GM23338 (cell line): Measurements from ENCODE around the gene S100P. TPM values are rescaled to one million over a fixed set of nuclear protein-coding genes. Genes with fewer than 3 reads are reported as not detected.
A peak's percentile ranks its signal among the peaks of the same experiment; 100 is the strongest.

ENCODE experiments used
- ATAC-seq: fragments of 200-7000 bp; cut with Tn5 transposase; 3 replicates; pipeline ENCODE4 v1.9.1; 2020
- DNase-seq: peaks from one replicate; pipeline ENCODE4 v3.0.0-alpha.2; 2015; ENCODE audit warnings: low spot score
- H2AFZ ChIP-seq: fragments of 200-600 bp; sonication (generic); 2 replicates; pipeline ENCODE4 v1.8.0; 2016; ENCODE audit warnings: antibody characterized with exemption, mild to moderate bottlenecking, moderate library complexity
- H3F3A ChIP-seq: fragments of 200-600 bp; sonication (generic); replicated peaks from 2 replicates; pipeline ENCODE4 v1.8.0; 2017; ENCODE audit warnings: antibody characterized with exemption, mixed run types, low read depth
- H3K27ac ChIP-seq: fragments of 200-600 bp; sonication (generic); 2 replicates; pipeline ENCODE4 v1.6.1; 2016; ENCODE audit warnings: low read depth
- H3K27me3 ChIP-seq: fragments of 200-600 bp; sonication (generic); 2 replicates; pipeline ENCODE4 v1.8.0; 2016; ENCODE audit warnings: mild to moderate bottlenecking, mixed run types, moderate library complexity; ENCODE audit not compliant: insufficient read depth
- H3K36me3 ChIP-seq: fragments of 200-600 bp; sonication (generic); 2 replicates; pipeline ENCODE4 v1.8.0; 2016; ENCODE audit warnings: mild to moderate bottlenecking; ENCODE audit not compliant: insufficient read depth
- H3K4me1 ChIP-seq: fragments of 200-600 bp; sonication (generic); 2 replicates; pipeline ENCODE4 v1.8.0; 2016; ENCODE audit warnings: mild to moderate bottlenecking, moderate library complexity; ENCODE audit not compliant: insufficient read depth
- H3K4me2 ChIP-seq: fragments of 200-600 bp; sonication (generic); 2 replicates; pipeline ENCODE4 v1.7.1; 2017; ENCODE audit warnings: mixed run types
- H3K4me3 ChIP-seq: fragments of 200-600 bp; sonication (generic); 2 replicates; pipeline ENCODE4 v1.6.1; 2016; ENCODE audit warnings: mixed run types
- H3K79me2 ChIP-seq: fragments of 200-600 bp; sonication (generic); replicated peaks from 2 replicates; pipeline ENCODE4 v1.8.0; 2017; ENCODE audit warnings: mild to moderate bottlenecking; ENCODE audit not compliant: insufficient read depth
- H3K9me2 ChIP-seq: fragments of 200-600 bp; sonication (generic); 2 replicates; pipeline ENCODE4 v1.8.0; 2017; ENCODE audit not compliant: insufficient read depth
- H4K20me1 ChIP-seq: fragments of 200-600 bp; sonication (generic); replicated peaks from 2 replicates; pipeline ENCODE4 v1.8.0; 2017; ENCODE audit warnings: mild to moderate bottlenecking; ENCODE audit not compliant: insufficient read depth
- H3K27ac Mint-ChIP-seq: 2 replicates; pipeline ENCODE4 v1.8.0; 2020; ENCODE audit warnings: inconsistent platforms, mild to moderate bottlenecking, moderate library complexity, mixed read lengths
- H3K27me3 Mint-ChIP-seq: 3 replicates; pipeline ENCODE4 v1.8.0; 2022; ENCODE audit warnings: low read depth, mild to moderate bottlenecking, moderate library complexity, mixed read lengths, inconsistent platforms; ENCODE audit not compliant: insufficient read depth, poor library complexity
- H3K36me3 Mint-ChIP-seq: 3 replicates; pipeline ENCODE4 v1.8.0; 2021; ENCODE audit warnings: low read depth, mild to moderate bottlenecking, inconsistent platforms, moderate library complexity, mixed read lengths
- H3K4me1 Mint-ChIP-seq: 3 replicates; pipeline ENCODE4 v1.8.0; 2020; ENCODE audit warnings: mild to moderate bottlenecking, inconsistent platforms, mixed read lengths
- H3K4me3 Mint-ChIP-seq: 3 replicates; pipeline ENCODE4 v1.8.0; 2021; ENCODE audit warnings: moderate library complexity, mild to moderate bottlenecking, inconsistent platforms, mixed read lengths
- H3K9me3 Mint-ChIP-seq: 3 replicates; pipeline ENCODE4 v1.8.0; 2020; ENCODE audit warnings: moderate library complexity, mild to moderate bottlenecking, inconsistent platforms, mixed read lengths
- CTCF ChIP-seq, 2 experiments: fragments of 200-600 bp in 1 of 2; sonication (generic) in 1 of 2; conservative IDR thresholded peaks; 2 replicates each; pipeline versions ENCODE4 v1.5.1 to v1.6.1; 2016 to 2017; ENCODE audit warnings: antibody characterized with exemption in 2 of 2, low read depth in 2 of 2, mild to moderate bottlenecking in 2 of 2, moderate library complexity in 1 of 2
- ETS1 ChIP-seq: IDR thresholded peaks from 2 replicates; pipeline ENCODE4 v1.6.1; 2016; ENCODE audit warnings: antibody characterized with exemption
- JUNB ChIP-seq: IDR thresholded peaks from one replicate; pipeline ENCODE4 v1.6.1; 2016; ENCODE audit warnings: antibody characterized with exemption; ENCODE audit not compliant: unreplicated experiment
- NANOG ChIP-seq: IDR thresholded peaks from 2 replicates; pipeline ENCODE4 v1.6.1; 2016; ENCODE audit warnings: antibody characterized with exemption, borderline replicate concordance
- ZNF331 ChIP-seq: fragments of 250-450 bp; sonication (Bioruptor Pico); IDR thresholded peaks from 2 replicates; pipeline ENCODE4 v1.5.0; 2020; ENCODE audit warnings: low read depth, mild to moderate bottlenecking, moderate library complexity
- polyA plus RNA-seq: library from polyadenylated mRNA; unstranded; fragments of >200 nt; fragmentation: Nextera tagmentation; extraction: Ambion mirVana; gene quantifications from 2 replicates; pipeline ENCODE4 v1.2.1, GENCODE V29; 2016
- total RNA-seq: library from RNA; depleted of rRNA; stranded (reverse); fragments of >200 nt; shearing (Covaris generic); gene quantifications from 2 replicates; pipeline ENCODE4 v1.2.3, GENCODE V29; 2014

S100P gene
- total and polyA plus RNA-seq, 2 experiments from 2014 or later = 0.32 TPM; not detected in 1

- Histone ChIP-seq H3K27me3 (no peaks in the 10 kb centered on the region), H3K36me3 (peaks cover 5% of the 10 kb centered on the region; the same call in 1 of the 2 replicates), H3K4me2 (peak overlapping the region; percentile 87; the same call in 1 of the 2 replicates), H3K9me2 (no peaks in the 10 kb centered on the region), H4K20me1 (peaks cover 27% of the 10 kb centered on the region), H3K79me2 (peaks cover 30% of the 10 kb centered on the region), H3K4me3 (peak overlapping the region; percentile 83; the same call in 1 of the 2 replicates), H2AFZ (no peak overlapping the region), H3F3A (no peaks in the 10 kb centered on the region), H3K4me1 (peaks cover 23% of the 10 kb centered on the region), H3K27ac (no peak overlapping the region)
- peaks cover 25% of the 10 kb centered on the region for H3K27me3 Mint-ChIP-seq
- peaks cover 54% of the 10 kb centered on the region for H3K36me3 Mint-ChIP-seq
- peaks cover 5% of the 10 kb centered on the region; the same call in 2 of the 3 replicates for H3K9me3 Mint-ChIP-seq
- no peak for DNase-seq
- no peak overlapping the region for H3K27ac Mint-ChIP-seq
- no peak for TF ChIP-seq JUNB
- TF ChIP-seq NANOG = no peak
- no peak for TF ChIP-seq ETS1
- H3K4me1 Mint-ChIP-seq = peaks cover 37% of the 10 kb centered on the region
- peak overlapping the region; percentile 89 for H3K4me3 Mint-ChIP-seq
- ATAC-seq = no peak
Measured at GRCh38 chr4:6676722-6677558, 16.7 kb upstream of the S100P start.

- no peak overlapping the region for H3K4me3 ChIP-seq
- H3F3A ChIP-seq = no peaks in the 10 kb centered on the region
- no peaks in the 10 kb centered on the region for H3K27me3 ChIP-seq
- peaks cover 14% of the 10 kb centered on the region for H3K4me1 ChIP-seq
- H3K4me2 ChIP-seq = no peak overlapping the region
- H3K9me2 ChIP-seq = no peaks in the 10 kb centered on the region
- no peak overlapping the region for H3K27ac ChIP-seq
- ATAC-seq (peak; percentile 84), DNase-seq (peak; percentile 78)
- H3K27me3 Mint-ChIP-seq = peaks cover 16% of the 10 kb centered on the region
- no peak overlapping the region for H2AFZ ChIP-seq
- H3K27ac Mint-ChIP-seq = no peak overlapping the region
- peaks cover 18% of the 10 kb centered on the region for H3K79me2 ChIP-seq
- H3K4me1 Mint-ChIP-seq = peaks cover 23% of the 10 kb centered on the region
- peaks cover 38% of the 10 kb centered on the region for H3K36me3 Mint-ChIP-seq
- H3K36me3 ChIP-seq = peaks cover 5% of the 10 kb centered on the region; the same call in 1 of the 2 replicates
- peak; percentile 54 to 78 for TF ChIP-seq CTCF (conservative IDR thresholded peaks at IDR 0.05; ENCODE audit: low read depth in 2 of 2)
- TF ChIP-seq ZNF331 (CRISPR knock-in tag) = no peak
- peaks cover 20% of the 10 kb centered on the region for H4K20me1 ChIP-seq
- H3K9me3 Mint-ChIP-seq = no peaks in the 10 kb centered on the region
- no peak overlapping the region for H3K4me3 Mint-ChIP-seq
Measured at GRCh38 chr4:6680372-6681034, 13.2 kb upstream of the S100P start.
